Adrenal gland (tissue), 5 donors: ENCODE measurements around the gene FAH.

ENCODE experiments used
- CTCF ChIP-seq, 6 experiments: fragments of 450-650 bp in 4 of 6; fragments of 200-600 bp in 2 of 6; sonication (generic) in 1 of 6; IDR thresholded peaks; 1 replicate in 5 of 6; 2 replicates in 1 of 6; pipeline versions ENCODE4 v1.5.1 to v1.8.0; 2016 to 2021; ENCODE audit warnings: antibody characterized with exemption in 6 of 6, mild to moderate bottlenecking in 2 of 6, moderate library complexity in 1 of 6
- POLR2A ChIP-seq, 2 donors: fragments of 450-650 bp; IDR thresholded peaks; one replicate each; pipeline ENCODE4 v1.6.1; 2017; ENCODE audit warnings: antibody characterized with exemption in 2 of 2, mild to moderate bottlenecking in 2 of 2, moderate library complexity in 1 of 2
- donor health status: DM: no; HTN: no; CAD: no.

- TF ChIP-seq POLR2A (IDR thresholded peaks at IDR 0.05), result no peak
- no peak for TF ChIP-seq CTCF (IDR thresholded peaks at IDR 0.05)
Measured at GRCh38 chr15:80217327-80217900, 64.6 kb downstream of the FAH start.
